ENCODE data around the gene TMEM179B. TPM values are rescaled to one million over a fixed set of nuclear protein-coding genes. Genes with fewer than 3 reads are reported as not detected.
A peak's percentile ranks its signal among the peaks of the same experiment; 100 is the strongest.

TMEM179B gene
- total and polyA plus RNA-seq, 9 of the 15 experiments (the other 6 are each of a cell fraction or from before 2014, with no cell fraction given): 27.7 to 105 (median 37.0) TPM

DNA sequence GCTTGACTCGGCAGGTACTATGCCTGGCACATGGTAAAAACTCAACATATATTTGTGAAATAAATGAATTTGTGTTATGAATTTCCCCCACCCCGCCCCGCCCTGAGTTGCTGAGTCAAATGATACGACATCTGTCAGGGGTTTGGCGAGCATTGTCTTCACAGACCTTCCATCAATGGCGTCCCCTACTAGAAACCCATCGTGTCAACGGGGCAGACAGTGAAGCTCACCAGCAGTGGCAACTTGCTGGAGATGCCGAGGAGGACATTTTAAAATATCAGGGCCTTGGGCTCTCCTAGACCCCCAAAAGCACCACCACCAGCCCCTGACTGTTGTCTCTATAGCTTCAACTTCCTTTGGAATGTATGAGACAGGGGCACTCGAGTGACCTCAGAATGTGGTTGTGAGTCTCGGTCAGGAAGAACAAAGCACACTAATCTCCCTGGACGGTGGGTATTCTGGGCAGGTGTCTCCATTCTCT is 18.8 kb downstream of the TMEM179B start (continued):
- TF ChIP-seq, protein P1, sequence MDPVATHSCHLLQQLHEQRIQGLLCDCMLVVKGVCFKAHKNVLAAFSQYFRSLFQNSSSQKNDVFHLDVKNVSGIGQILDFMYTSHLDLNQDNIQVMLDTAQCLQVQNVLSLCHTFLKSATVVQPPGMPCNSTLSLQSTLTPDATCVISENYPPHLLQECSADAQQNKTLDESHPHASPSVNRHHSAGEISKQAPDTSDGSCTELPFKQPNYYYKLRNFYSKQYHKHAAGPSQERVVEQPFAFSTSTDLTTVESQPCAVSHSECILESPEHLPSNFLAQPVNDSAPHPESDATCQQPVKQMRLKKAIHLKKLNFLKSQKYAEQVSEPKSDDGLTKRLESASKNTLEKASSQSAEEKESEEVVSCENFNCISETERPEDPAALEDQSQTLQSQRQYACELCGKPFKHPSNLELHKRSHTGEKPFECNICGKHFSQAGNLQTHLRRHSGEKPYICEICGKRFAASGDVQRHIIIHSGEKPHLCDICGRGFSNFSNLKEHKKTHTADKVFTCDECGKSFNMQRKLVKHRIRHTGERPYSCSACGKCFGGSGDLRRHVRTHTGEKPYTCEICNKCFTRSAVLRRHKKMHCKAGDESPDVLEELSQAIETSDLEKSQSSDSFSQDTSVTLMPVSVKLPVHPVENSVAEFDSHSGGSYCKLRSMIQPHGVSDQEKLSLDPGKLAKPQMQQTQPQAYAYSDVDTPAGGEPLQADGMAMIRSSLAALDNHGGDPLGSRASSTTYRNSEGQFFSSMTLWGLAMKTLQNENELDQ (CRISPR knock-in tag; IDR thresholded peaks at IDR 0.05; ENCODE audit: borderline replicate concordance): no peak
- TF ChIP-seq GABPA (tag; conservative IDR thresholded peaks at IDR 0.05; ENCODE audit: low read depth) (no peak), MCM3 (IDR thresholded peaks at IDR 0.05) (no peak), HCFC1 (IDR thresholded peaks at IDR 0.05; ENCODE audit: low read depth, low read length) (no peak), BDP1 (IDR thresholded peaks at IDR 0.05; ENCODE audit: insufficient read depth, insufficient read length) (no peak), L3MBTL2 (IDR thresholded peaks at IDR 0.05) (no peak), CBFA2T2 (conservative IDR thresholded peaks at IDR 0.05) (no peak), YY1 (IDR thresholded peaks at IDR 0.05; ENCODE audit: borderline replicate concordance in 1 of 3, control insufficient read depth in 1 of 3, extremely low read depth in 1 of 3, insufficient read depth in 3 of 3, insufficient read length in 1 of 3, insufficient replicate concordance in 2 of 3, low read depth in 1 of 3, low read length in 2 of 3) (peak in 2 of 3 experiments; percentile 65 to 83)
- TF ChIP-seq, protein P2, sequence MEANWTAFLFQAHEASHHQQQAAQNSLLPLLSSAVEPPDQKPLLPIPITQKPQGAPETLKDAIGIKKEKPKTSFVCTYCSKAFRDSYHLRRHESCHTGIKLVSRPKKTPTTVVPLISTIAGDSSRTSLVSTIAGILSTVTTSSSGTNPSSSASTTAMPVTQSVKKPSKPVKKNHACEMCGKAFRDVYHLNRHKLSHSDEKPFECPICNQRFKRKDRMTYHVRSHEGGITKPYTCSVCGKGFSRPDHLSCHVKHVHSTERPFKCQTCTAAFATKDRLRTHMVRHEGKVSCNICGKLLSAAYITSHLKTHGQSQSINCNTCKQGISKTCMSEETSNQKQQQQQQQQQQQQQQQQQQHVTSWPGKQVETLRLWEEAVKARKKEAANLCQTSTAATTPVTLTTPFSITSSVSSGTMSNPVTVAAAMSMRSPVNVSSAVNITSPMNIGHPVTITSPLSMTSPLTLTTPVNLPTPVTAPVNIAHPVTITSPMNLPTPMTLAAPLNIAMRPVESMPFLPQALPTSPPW (CRISPR knock-in tag; IDR thresholded peaks at IDR 0.05): 0 out of 2 replicates have a peak, but pooled peaks have one; percentile 9
